CD4-positive, alpha-beta T cell (primary cell): Measurements from ENCODE around the gene SH3RF3. TPM values are rescaled to one million over a fixed set of nuclear protein-coding genes. Genes with fewer than 3 reads are reported as not detected.

ENCODE experiments used
- ATAC-seq: fragments of 200-7000 bp; cut with Tn5 transposase; one replicate; pipeline ENCODE4 v1.10.0; 2022; ENCODE audit warnings: mild to moderate bottlenecking; ENCODE audit not compliant: poor library complexity
- CTCF ChIA-PET: fragments of 350-600 bp; sonication (Branson Sonifier 250); formaldehyde crosslinking; loops from one replicate; lab custom pipeline; 2021; ENCODE audit warnings: antibody characterized with exemption, inconsistent platforms; lab: Charles Lee
- POLR2A ChIA-PET: fragments of 350-600 bp; sonication (Branson Sonifier 250); formaldehyde crosslinking; loops from one replicate; lab custom pipeline; 2021; ENCODE audit warnings: antibody characterized with exemption, inconsistent platforms; lab: Charles Lee
- DNase-seq, 14 experiments: peaks; one replicate each; pipeline ENCODE4 v3.0.0-alpha.2; 2013 to 2020; ENCODE audit warnings: mixed read lengths in 2 of 14
- H3K27ac ChIP-seq, 2 donors: one replicate each; pipeline versions ENCODE4 v1.5.1 to v1.7.0; 2013; ENCODE audit warnings: low read length in 2 of 2, low read depth in 1 of 2, mild to moderate bottlenecking in 1 of 2
- H3K27me3 ChIP-seq, 2 experiments: 1 replicate in 1 of 2; 2 replicates in 1 of 2; pipeline versions ENCODE4 v1.6.1 to v1.7.0; 2013; ENCODE audit warnings: low read length in 2 of 2, control low read depth in 1 of 2, mild to moderate bottlenecking in 1 of 2, moderate library complexity in 1 of 2; ENCODE audit not compliant: insufficient read depth in 2 of 2, control insufficient read depth in 1 of 2
- H3K36me3 ChIP-seq: one replicate; pipeline ENCODE4 v1.6.1; 2013; ENCODE audit warnings: low read length, control low read depth; ENCODE audit not compliant: insufficient read depth
- H3K4me1 ChIP-seq: one replicate; pipeline ENCODE4 v1.6.1; 2013; ENCODE audit warnings: low read length, control low read depth; ENCODE audit not compliant: insufficient read depth
- H3K4me3 ChIP-seq: one replicate; pipeline ENCODE4 v1.5.1; 2013; ENCODE audit warnings: mild to moderate bottlenecking, low read length, moderate library complexity
- H3K9me3 ChIP-seq, 2 experiments: 1 replicate in 1 of 2; 2 replicates in 1 of 2; pipeline versions ENCODE4 v1.6.1 to v1.7.0; 2013; ENCODE audit warnings: low read length in 2 of 2, mild to moderate bottlenecking in 2 of 2, control low read depth in 1 of 2, moderate library complexity in 1 of 2; ENCODE audit not compliant: control insufficient read depth in 1 of 2, insufficient read depth in 1 of 2
- H3K27ac Mint-ChIP-seq: one replicate; pipeline ENCODE4 v1.8.0; 2020; ENCODE audit warnings: mixed read lengths
- H3K27me3 Mint-ChIP-seq: one replicate; pipeline ENCODE4 v1.8.0; 2021; ENCODE audit warnings: mixed read lengths
- H3K36me3 Mint-ChIP-seq: one replicate; pipeline ENCODE4 v1.8.0; 2021; ENCODE audit warnings: low read depth, mixed read lengths
- H3K4me1 Mint-ChIP-seq: one replicate; pipeline ENCODE4 v1.8.0; 2021; ENCODE audit warnings: low read depth, mixed read lengths
- H3K4me3 Mint-ChIP-seq: one replicate; pipeline ENCODE4 v1.8.0; 2020; ENCODE audit warnings: mild to moderate bottlenecking, mixed read lengths
- H3K9me3 Mint-ChIP-seq: one replicate; pipeline ENCODE4 v1.8.0; 2020; ENCODE audit warnings: mixed read lengths
- CTCF ChIP-seq: fragments of 200-600 bp; IDR thresholded peaks from one replicate; pipeline ENCODE4 v1.8.0; 2022; ENCODE audit warnings: antibody characterized with exemption, mild to moderate bottlenecking
- intact Hi-C, 2 experiments: fragments of 100-400 bp; cut with DNase I in 1 of 2; cut with micrococcal nuclease in 1 of 2; formaldehyde crosslinking; loops; one replicate each; pipeline versions ENCODE4 v1.15.1 to v1.9.0; 2023 to 2025; cut with DNase I, micrococcal nuclease
- total RNA-seq, 174 experiments: library from RNA in 2 of 174; stranded (reverse) in 2 of 174; gene quantifications; one replicate each; pipeline ENCODE4 v1.2.3 and lab custom pipeline; 2021 to 2026

The SH3RF3 gene
- total RNA-seq, 2 experiments from 2014 or later, result 5.2 to 5.9 TPM

- peaks cover 30% of the 10 kb centered on the region for H3K4me1 Mint-ChIP-seq
- no peak overlapping the region for H3K27ac Mint-ChIP-seq
- H3K9me3 Mint-ChIP-seq, result no peaks in the 10 kb centered on the region
- POLR2A ChIA-PET, result no interaction called here
- ATAC-seq (no peak), DNase-seq (no peak)
- no peak overlapping the region for H3K4me3 ChIP-seq
- no peaks in the 10 kb centered on the region for H3K27me3 Mint-ChIP-seq
- no peaks in the 10 kb centered on the region for H3K27me3 ChIP-seq
- no peaks in the 10 kb centered on the region for H3K36me3 Mint-ChIP-seq
- intact Hi-C loops, result no loop called here
- no peak for TF ChIP-seq CTCF
- no peak overlapping the region for H3K27ac ChIP-seq
- no peaks in the 10 kb centered on the region for H3K9me3 ChIP-seq
- no peak overlapping the region for H3K4me3 Mint-ChIP-seq
- H3K4me1 ChIP-seq, result no peaks in the 10 kb centered on the region
- H3K36me3 ChIP-seq, result no peaks in the 10 kb centered on the region
- CTCF ChIA-PET, result no interaction called here
Measured at GRCh38 chr2:109272461-109272860, 143.5 kb downstream of the SH3RF3 start.

GRCh38 chr2:109275120-109276012 is 146.4 kb downstream of the SH3RF3 start:
- no peak overlapping the region for H3K27ac ChIP-seq
- no peaks in the 10 kb centered on the region for H3K36me3 Mint-ChIP-seq
- H3K4me1 ChIP-seq, result no peaks in the 10 kb centered on the region
- no peaks in the 10 kb centered on the region for H3K9me3 Mint-ChIP-seq
- no peaks in the 10 kb centered on the region for H3K36me3 ChIP-seq
- H3K4me3 ChIP-seq, result no peak overlapping the region
- no peaks in the 10 kb centered on the region for H3K27me3 Mint-ChIP-seq
- intact Hi-C loops, result no loop called here
- H3K27me3 ChIP-seq, result no peaks in the 10 kb centered on the region
- H3K4me1 Mint-ChIP-seq, result peaks cover 30% of the 10 kb centered on the region
- H3K9me3 ChIP-seq, result no peaks in the 10 kb centered on the region
- no peak for DNase-seq
- POLR2A ChIA-PET, result no interaction called here
- ATAC-seq, result no peak
- H3K27ac Mint-ChIP-seq, result no peak overlapping the region
- no peak for TF ChIP-seq CTCF
- CTCF ChIA-PET, result no interaction called here
- H3K4me3 Mint-ChIP-seq, result no peak overlapping the region

GRCh38 chr2:109277406-109277805 is 148.4 kb downstream of the SH3RF3 start:
- ChIA-PET POLR2A (no interaction called here), CTCF (no interaction called here)
- H3K4me1 Mint-ChIP-seq, result peaks cover 30% of the 10 kb centered on the region
- H3K36me3 Mint-ChIP-seq, result no peaks in the 10 kb centered on the region
- no peaks in the 10 kb centered on the region for H3K36me3 ChIP-seq
- H3K27me3 Mint-ChIP-seq, result no peaks in the 10 kb centered on the region
- DNase-seq (no peak), ATAC-seq (no peak)
- no peak for TF ChIP-seq CTCF
- intact Hi-C loops, result no loop called here
- H3K9me3 ChIP-seq, result no peaks in the 10 kb centered on the region
- no peaks in the 10 kb centered on the region for H3K9me3 Mint-ChIP-seq
- no peak overlapping the region for H3K4me3 Mint-ChIP-seq
- H3K27ac ChIP-seq, result no peak overlapping the region
- H3K4me1 ChIP-seq, result no peaks in the 10 kb centered on the region
- no peaks in the 10 kb centered on the region for H3K27me3 ChIP-seq
- no peak overlapping the region for H3K4me3 ChIP-seq
- H3K27ac Mint-ChIP-seq, result no peak overlapping the region
